Neuronal stem cell (in vitro differentiated cells): ENCODE measurements around the gene SLC8A1.

Experiments used
- DNase-seq: peaks from one replicate; pipeline ENCODE4 v3.0.0-alpha.2; 2013; ENCODE audit warnings: low spot score
- H2AFZ ChIP-seq: one replicate; pipeline ENCODE4 v1.6.1; 2013; ENCODE audit warnings: mild to moderate bottlenecking, low read length, inconsistent platforms
- H2AK5ac ChIP-seq: 2 replicates; pipeline ENCODE4 v1.6.1; 2013; ENCODE audit warnings: low read depth, mild to moderate bottlenecking, inconsistent platforms, low read length, moderate library complexity, mixed read lengths
- H2BK120ac ChIP-seq: 2 replicates; pipeline ENCODE4 v1.6.1; 2013; ENCODE audit warnings: low read depth, mild to moderate bottlenecking, inconsistent platforms, low read length, moderate library complexity, mixed read lengths
- H2BK12ac ChIP-seq: one replicate; pipeline ENCODE4 v1.6.1; 2013; ENCODE audit warnings: low read length, inconsistent platforms
- H2BK15ac ChIP-seq: 2 replicates; pipeline ENCODE4 v1.6.1; 2013; ENCODE audit warnings: mild to moderate bottlenecking, low read length, inconsistent platforms, mixed read lengths
- H2BK5ac ChIP-seq: one replicate; pipeline ENCODE4 v1.6.1; 2013; ENCODE audit warnings: inconsistent platforms, mild to moderate bottlenecking, low read length, moderate library complexity
- H3K14ac ChIP-seq: one replicate; pipeline ENCODE4 v1.6.1; 2013; ENCODE audit warnings: low read length, inconsistent platforms
- H3K18ac ChIP-seq: 2 replicates; pipeline ENCODE4 v1.6.1; 2013; ENCODE audit warnings: low read length, inconsistent platforms
- H3K23ac ChIP-seq: 2 replicates; pipeline ENCODE4 v1.6.1; 2013; ENCODE audit warnings: low read depth, mild to moderate bottlenecking, mixed read lengths, low read length, inconsistent platforms; ENCODE audit not compliant: poor library complexity
- H3K27ac ChIP-seq: replicated peaks from 3 replicates; pipeline ENCODE4 v1.5.1; 2013; ENCODE audit warnings: low read length, inconsistent platforms
- H3K27me3 ChIP-seq, 3 experiments: 2 replicates each; pipeline ENCODE4 v1.6.1; 2013; ENCODE audit warnings: low read length in 3 of 3, mild to moderate bottlenecking in 2 of 3, inconsistent platforms in 1 of 3, low read depth in 1 of 3, mixed read lengths in 1 of 3, moderate library complexity in 1 of 3; ENCODE audit not compliant: control insufficient read depth in 3 of 3, insufficient read depth in 3 of 3
- H3K36me3 ChIP-seq, 2 donors: replicated peaks in 1 of 2; 2 replicates each; pipeline ENCODE4 v1.6.1; 2013; ENCODE audit warnings: low read length in 2 of 2; ENCODE audit not compliant: control insufficient read depth in 2 of 2, insufficient read depth in 2 of 2
- H3K4ac ChIP-seq: 2 replicates; pipeline ENCODE4 v1.6.1; 2013; ENCODE audit warnings: inconsistent platforms, mild to moderate bottlenecking, low read length, moderate library complexity
- H3K4me1 ChIP-seq, 2 donors: 1 replicate in 1 of 2; 2 replicates in 1 of 2; pipeline ENCODE4 v1.6.1; 2013; ENCODE audit warnings: low read length in 2 of 2, low read depth in 1 of 2; ENCODE audit not compliant: control insufficient read depth in 2 of 2, insufficient read depth in 1 of 2
- H3K4me2 ChIP-seq: one replicate; pipeline ENCODE4 v1.6.1; 2013; ENCODE audit warnings: mild to moderate bottlenecking, low read length, inconsistent platforms; ENCODE audit not compliant: insufficient read depth, poor library complexity, severe bottlenecking
- H3K4me3 ChIP-seq, 2 donors: 2 replicates each; pipeline ENCODE4 v1.5.1; 2013; ENCODE audit warnings: low read length in 2 of 2, mild to moderate bottlenecking in 2 of 2, inconsistent platforms in 1 of 2, moderate library complexity in 1 of 2
- H3K79me1 ChIP-seq: one replicate; pipeline ENCODE4 v1.6.1; 2013; ENCODE audit warnings: low read depth, mild to moderate bottlenecking, inconsistent platforms, low read length, moderate library complexity
- H3K9ac ChIP-seq: one replicate; pipeline ENCODE4 v1.6.1; 2013; ENCODE audit warnings: mild to moderate bottlenecking, low read depth, low read length, inconsistent platforms; ENCODE audit not compliant: poor library complexity
- H3K9me3 ChIP-seq, 2 donors: replicated peaks in 1 of 2; 2 replicates each; pipeline versions ENCODE3 to v1.6.1; 2013; ENCODE audit warnings: low read length in 2 of 2, mild to moderate bottlenecking in 2 of 2, inconsistent platforms in 1 of 2, low read depth in 1 of 2, mixed read lengths in 1 of 2, moderate library complexity in 1 of 2; ENCODE audit not compliant: control insufficient read depth in 2 of 2, insufficient read depth in 1 of 2
- H4K8ac ChIP-seq: one replicate; pipeline ENCODE4 v1.6.1; 2013; ENCODE audit warnings: low read depth, mild to moderate bottlenecking, inconsistent platforms, low read length, moderate library complexity
- H4K91ac ChIP-seq: one replicate; pipeline ENCODE4 v1.6.1; 2013; ENCODE audit warnings: low read length, low read depth, mild to moderate bottlenecking, inconsistent platforms; ENCODE audit not compliant: poor library complexity
- WGBS, 2 donors: extraction: QIAGEN DNeasy Blood & Tissue Kit; methylation state at CpG; one replicate each; pipeline ENCODE4 v1.1.7; 2013; ENCODE audit warnings: missing lambda C conversion rate in 2 of 2, mixed read lengths in 1 of 2; ENCODE audit not compliant: insufficient read length in 2 of 2, insufficient replicate concordance in 1 of 2; ENCODE audit errors: extremely low coverage in 2 of 2; 5-methylcytosine and 5-hydroxymethylcytosine counted together

The SLC8A1 gene

DNA sequence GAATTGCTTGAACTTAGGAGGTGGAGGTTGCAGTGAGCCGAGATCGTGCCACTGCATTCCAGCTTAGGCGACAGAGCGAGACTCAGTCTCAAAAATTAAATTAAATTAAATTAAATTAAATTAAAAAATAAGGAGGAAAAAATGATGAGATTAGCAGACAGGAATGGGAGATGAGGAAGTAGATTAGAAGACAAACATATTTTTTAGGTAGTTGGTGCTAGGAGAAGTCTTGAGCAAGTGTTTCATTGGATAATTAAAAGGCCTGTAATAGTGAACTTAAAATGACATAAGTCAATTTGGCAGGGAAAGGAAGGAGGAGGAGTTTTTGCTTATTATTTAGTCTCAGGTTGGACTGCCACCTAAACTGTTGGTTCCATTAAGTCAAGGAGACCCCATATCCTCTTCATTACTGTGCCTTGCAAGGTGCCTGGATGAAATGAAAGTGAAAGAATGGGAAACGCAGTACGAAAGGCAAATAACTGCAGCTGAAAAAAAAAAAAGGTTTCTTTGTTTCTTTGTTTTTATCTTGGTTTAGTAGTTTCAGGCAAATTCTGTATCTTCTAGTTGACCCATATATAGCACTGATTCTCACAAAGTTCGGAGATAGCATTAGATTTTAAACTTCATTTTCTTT lies 162.0 kb downstream of the SLC8A1 start:
- H3K27me3 ChIP-seq, result no peaks in the 10 kb centered on the region
- no peak overlapping the region for H3K9ac ChIP-seq
- no peak overlapping the region for H3K23ac ChIP-seq
- H2BK15ac ChIP-seq, result no peak overlapping the region
- no peak overlapping the region for H2BK120ac ChIP-seq
- H4K8ac ChIP-seq, result no peak overlapping the region
- no peak overlapping the region for H4K91ac ChIP-seq
- no peak overlapping the region for H3K14ac ChIP-seq
- H3K4me2 ChIP-seq, result no peak overlapping the region
- no peak overlapping the region for H2AFZ ChIP-seq
- no peak overlapping the region for H3K27ac ChIP-seq
- H3K79me1 ChIP-seq, result no peaks in the 10 kb centered on the region
- no peak overlapping the region for H3K4me3 ChIP-seq
- no peaks in the 10 kb centered on the region for H3K36me3 ChIP-seq
- H3K18ac ChIP-seq, result no peak overlapping the region
- no peaks in the 10 kb centered on the region for H3K9me3 ChIP-seq
- H3K4ac ChIP-seq, result no peak overlapping the region
- no peak for DNase-seq
- no peak overlapping the region for H2BK5ac ChIP-seq
- H2AK5ac ChIP-seq, result no peak overlapping the region
- WGBS, 2 donors, result no CpG with 5 or more reads among the region's 7 CpGs
- no peak overlapping the region for H2BK12ac ChIP-seq
- no peaks in the 10 kb centered on the region for H3K4me1 ChIP-seq

DNA sequence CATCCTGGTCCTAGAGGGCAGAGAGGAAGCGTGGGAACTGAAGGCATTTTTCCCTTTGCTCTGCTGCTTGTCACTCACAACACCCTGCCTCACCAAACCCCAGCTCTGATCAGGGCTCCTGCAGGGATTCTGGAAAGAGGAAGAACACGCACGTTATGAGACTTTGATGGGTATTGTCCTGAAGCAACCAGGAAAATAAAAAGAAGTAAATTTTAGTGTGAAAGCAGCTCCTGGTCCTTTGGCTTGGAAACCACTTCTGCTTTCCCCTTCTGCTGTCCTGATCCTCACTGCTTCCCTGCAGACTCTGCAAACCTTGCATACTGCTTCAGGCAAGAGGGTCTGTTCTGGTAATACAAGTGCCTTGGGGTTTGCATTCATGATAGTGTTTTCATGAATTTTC lies 164.1 kb downstream of the SLC8A1 start:
- Histone ChIP-seq H3K9ac (no peak overlapping the region), H3K4ac (no peak overlapping the region), H3K18ac (no peak overlapping the region), H2BK5ac (no peak overlapping the region), H3K79me1 (no peaks in the 10 kb centered on the region), H3K4me1 (peaks cover 0 to 4% of the 10 kb centered on the region in 2 donors), H2BK15ac (no peak overlapping the region), H3K23ac (no peak overlapping the region), H4K8ac (no peak overlapping the region), H2AFZ (no peak overlapping the region), H3K27me3 (no peaks in the 10 kb centered on the region), H3K9me3 (no peaks in the 10 kb centered on the region), H3K14ac (no peak overlapping the region), H3K27ac (no peak overlapping the region), H2AK5ac (no peak overlapping the region), H2BK12ac (no peak overlapping the region), H3K36me3 (no peaks in the 10 kb centered on the region), H3K4me2 (no peak overlapping the region), H3K4me3 (no peak overlapping the region), H4K91ac (no peak overlapping the region), H2BK120ac (no peak overlapping the region)
- no peak for DNase-seq
- WGBS, 2 donors, result no CpG with 5 or more reads among the region's 3 CpGs

DNA sequence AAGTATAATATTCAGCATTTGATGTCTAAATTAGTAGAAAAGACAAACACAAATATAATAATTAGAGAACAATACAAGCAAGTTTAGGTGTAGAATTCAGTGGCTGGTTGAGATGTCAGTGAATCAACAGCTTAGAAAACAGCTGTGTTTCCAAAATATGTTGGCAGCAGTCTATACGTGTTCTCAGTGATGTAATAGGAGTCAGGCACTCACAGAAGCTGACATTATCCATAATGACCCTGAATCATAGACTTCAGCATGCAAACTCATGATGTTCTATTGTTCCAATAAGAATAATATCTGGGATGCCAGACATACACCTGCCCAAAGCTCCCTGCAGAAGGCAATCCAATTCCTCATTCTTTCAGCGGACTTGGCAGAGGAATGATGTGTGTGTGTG lies 164.7 kb downstream of the SLC8A1 start:
- Histone ChIP-seq H4K91ac (no peak overlapping the region), H4K8ac (no peak overlapping the region), H2BK12ac (no peak overlapping the region), H3K18ac (no peak overlapping the region), H2BK15ac (no peak overlapping the region), H3K36me3 (no peaks in the 10 kb centered on the region), H3K79me1 (no peaks in the 10 kb centered on the region), H3K4me3 (no peak overlapping the region), H3K4ac (no peak overlapping the region), H3K9ac (no peak overlapping the region), H3K14ac (no peak overlapping the region), H2BK120ac (no peak overlapping the region), H3K27ac (no peak overlapping the region), H2AK5ac (no peak overlapping the region), H3K27me3 (no peaks in the 10 kb centered on the region), H3K4me1 (peaks cover 0 to 4% of the 10 kb centered on the region in 2 donors), H3K4me2 (no peak overlapping the region), H3K9me3 (no peaks in the 10 kb centered on the region), H2BK5ac (no peak overlapping the region), H2AFZ (no peak overlapping the region), H3K23ac (no peak overlapping the region)
- no CpG with 5 or more reads among the region's 2 CpGs for WGBS, 2 donors
- no peak for DNase-seq

DNA sequence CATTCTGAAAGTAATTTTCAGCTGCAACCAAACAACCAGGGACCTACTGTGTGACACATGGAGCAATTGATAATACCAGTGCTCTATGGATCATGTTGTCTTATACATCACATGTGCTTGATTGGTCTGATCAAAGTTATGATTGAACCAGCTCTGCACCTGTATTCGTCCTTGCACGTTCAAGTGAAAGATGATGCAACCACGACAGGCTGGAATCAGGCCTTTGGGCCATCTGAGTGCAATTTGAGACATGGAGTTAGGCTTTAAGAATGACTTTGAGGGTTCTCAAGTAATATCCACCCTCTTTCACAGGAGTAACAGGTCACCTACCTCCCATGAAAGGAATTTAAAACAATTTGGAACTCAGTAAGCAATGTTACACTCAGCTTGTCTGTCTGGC lies 165.2 kb downstream of the SLC8A1 start:
- no peak overlapping the region for H3K23ac ChIP-seq
- H3K4me3 ChIP-seq, result no peak overlapping the region
- H2BK15ac ChIP-seq, result no peak overlapping the region
- no CpG with 5 or more reads among the region's 3 CpGs for WGBS, 2 donors
- H3K4me2 ChIP-seq, result no peak overlapping the region
- H3K18ac ChIP-seq, result no peak overlapping the region
- no peak overlapping the region for H2AFZ ChIP-seq
- H3K36me3 ChIP-seq, result no peaks in the 10 kb centered on the region
- H3K27ac ChIP-seq, result no peak overlapping the region
- H4K8ac ChIP-seq, result no peak overlapping the region
- H3K9me3 ChIP-seq, result no peaks in the 10 kb centered on the region
- H3K4ac ChIP-seq, result no peak overlapping the region
- H2BK12ac ChIP-seq, result no peak overlapping the region
- no peak overlapping the region for H4K91ac ChIP-seq
- no peak overlapping the region for H3K9ac ChIP-seq
- H3K4me1 ChIP-seq, result peaks cover 0 to 4% of the 10 kb centered on the region in 2 donors
- H2BK5ac ChIP-seq, result no peak overlapping the region
- no peak overlapping the region for H2AK5ac ChIP-seq
- H2BK120ac ChIP-seq, result no peak overlapping the region
- H3K27me3 ChIP-seq, result no peaks in the 10 kb centered on the region
- no peak for DNase-seq
- no peak overlapping the region for H3K14ac ChIP-seq
- no peaks in the 10 kb centered on the region for H3K79me1 ChIP-seq
